Uterus (tissue), 4 donors: Measurements from ENCODE around the gene UQCRH. TPM values are rescaled to one million over a fixed set of nuclear protein-coding genes. Genes with fewer than 3 reads are reported as not detected.
A peak's percentile ranks its signal among the peaks of the same experiment; 100 is the strongest.
"Not testable (repeated sequence)": the region's sequence is repeated elsewhere in the genome, so short reads cannot be mapped to it uniquely, and the experiment has no call there.

Experiments
- DNase-seq, 2 donors: peaks; one replicate each; pipeline ENCODE4 v3.0.0-alpha.2; 2019 to 2020
- H3K27ac ChIP-seq, 2 donors: fragments of 200-600 bp; sonication (generic); 1 replicate in 1 of 2; 2 replicates in 1 of 2; pipeline ENCODE4 v1.5.1; 2016 to 2018
- H3K27me3 ChIP-seq, 2 donors: fragments of 200-600 bp; sonication (generic); one replicate each; pipeline ENCODE4 v1.5.1; 2018 to 2019; ENCODE audit warnings: control low read depth in 1 of 2
- H3K36me3 ChIP-seq, 2 donors: fragments of 200-600 bp; sonication (generic); one replicate each; pipeline ENCODE4 v1.5.1; 2019; ENCODE audit warnings: control low read depth in 1 of 2
- H3K4me1 ChIP-seq, 2 donors: fragments of 200-600 bp; sonication (generic); one replicate each; pipeline ENCODE4 v1.5.1; 2018 to 2019; ENCODE audit warnings: control low read depth in 1 of 2
- H3K4me3 ChIP-seq, 2 donors: fragments of 200-600 bp; sonication (generic); 1 replicate in 1 of 2; 2 replicates in 1 of 2; pipeline ENCODE4 v1.5.1; 2018 to 2019; ENCODE audit warnings: mild to moderate bottlenecking in 1 of 2
- H3K9me3 ChIP-seq, 2 donors: fragments of 200-600 bp; sonication (generic); one replicate each; pipeline ENCODE4 v1.5.1; 2019; ENCODE audit warnings: control low read depth in 1 of 2
- CTCF ChIP-seq, 4 experiments: fragments of 200-600 bp in 2 of 4; fragments of 450-650 bp in 2 of 4; sonication (generic) in 2 of 4; IDR thresholded peaks; one replicate each; pipeline ENCODE4 v1.5.1; 2016 to 2019; ENCODE audit warnings: antibody characterized with exemption in 4 of 4, mild to moderate bottlenecking in 2 of 4, moderate library complexity in 1 of 4
- POLR2A ChIP-seq, 2 donors: fragments of 450-650 bp; IDR thresholded peaks; one replicate each; pipeline ENCODE4 v1.6.1; 2016; ENCODE audit warnings: antibody characterized with exemption in 2 of 2, mild to moderate bottlenecking in 1 of 2, moderate library complexity in 1 of 2
- intact Hi-C: fragments of 100-400 bp; cut with DNase I; formaldehyde crosslinking; loops from one replicate; pipeline ENCODE4 v1.15.1; 2023; ENCODE audit warnings: low total_unique reads
- total RNA-seq, 4 donors: library from RNA; depleted of rRNA in 3 of 4; stranded (reverse); fragments of >200 nt in 3 of 4; gene quantifications; one replicate each; pipeline versions ENCODE4 v1.1.0 to v1.2.4, GENCODE V29; 2014 to 2023
- donor health status: DM: yes; HTN: yes; CAD: no.

Gene UQCRH
- total RNA-seq, 4 donors from 2014 or later: 111 to 354 (median 296) TPM

DNA sequence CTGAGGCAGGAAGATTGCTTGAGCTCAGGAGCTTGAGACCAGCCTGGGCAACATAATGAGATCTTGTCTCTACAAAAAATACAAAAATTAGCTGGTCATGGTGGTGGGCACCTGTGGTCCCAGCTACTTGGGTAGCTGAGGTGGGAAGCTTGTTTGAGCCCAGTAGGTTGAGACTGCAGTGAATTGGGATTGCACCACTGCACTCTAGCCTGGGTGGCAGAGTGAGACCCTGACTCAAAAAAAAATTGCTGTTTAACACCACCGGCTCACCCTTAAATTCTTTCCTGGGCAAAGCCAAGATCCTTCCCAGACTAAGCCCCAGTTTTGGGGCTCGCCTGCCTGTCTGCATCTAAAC, 30.5 kb downstream of the UQCRH start:
- no peaks in the 10 kb centered on the region for H3K36me3 ChIP-seq

GRCh38 chr1:46335081-46335480, 31.6 kb downstream of the UQCRH start:
- Histone ChIP-seq H3K4me3 (no peak overlapping the region), H3K36me3 (no peaks in the 10 kb centered on the region), H3K9me3 (no peaks in the 10 kb centered on the region), H3K4me1 (no peaks in the 10 kb centered on the region), H3K27ac (no peak overlapping the region), H3K27me3 (no peaks in the 10 kb centered on the region)
- intact Hi-C loops: no loop called here
- no peak for TF ChIP-seq CTCF (IDR thresholded peaks at IDR 0.05)
- no peak for TF ChIP-seq POLR2A (IDR thresholded peaks at IDR 0.05)
- no peak for DNase-seq

More for the DNA sequence above, 30.5 kb downstream of the UQCRH start:
- Histone ChIP-seq H3K4me3 (no peak overlapping the region), H3K9me3 (no peaks in the 10 kb centered on the region), H3K27ac (no peak overlapping the region), H3K4me1 (no peaks in the 10 kb centered on the region), H3K27me3 (no peaks in the 10 kb centered on the region)
- intact Hi-C loops: no loop called here
- DNase-seq: no peak
- TF ChIP-seq CTCF (IDR thresholded peaks at IDR 0.05): no peak
- TF ChIP-seq POLR2A (IDR thresholded peaks at IDR 0.05): no peak

DNA sequence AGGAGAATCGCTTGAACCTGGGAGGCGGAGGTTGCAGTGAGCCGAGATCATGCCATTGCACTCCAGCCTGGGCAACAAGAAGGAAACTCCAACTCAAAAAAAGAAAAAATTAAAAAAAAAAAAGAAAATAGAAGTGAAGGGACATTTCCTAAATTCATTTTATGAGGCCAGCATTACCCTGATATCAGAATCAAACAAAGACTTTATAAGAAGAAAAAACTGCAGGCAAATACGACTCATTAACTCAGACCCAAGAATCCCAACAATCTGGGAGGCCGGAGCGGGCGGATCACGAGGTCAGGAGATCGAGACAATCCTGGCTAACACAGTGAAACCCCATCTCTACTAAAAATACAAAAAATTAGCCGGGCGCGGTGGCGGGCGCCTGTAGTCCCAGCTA, 33.9 kb downstream of the UQCRH start:
- DNase-seq, H3K9me3 ChIP-seq, intact Hi-C loops, H3K27ac ChIP-seq, H3K36me3 ChIP-seq, H3K27me3 ChIP-seq, H3K4me3 ChIP-seq, H3K4me1 ChIP-seq: not testable (repeated sequence)

DNA sequence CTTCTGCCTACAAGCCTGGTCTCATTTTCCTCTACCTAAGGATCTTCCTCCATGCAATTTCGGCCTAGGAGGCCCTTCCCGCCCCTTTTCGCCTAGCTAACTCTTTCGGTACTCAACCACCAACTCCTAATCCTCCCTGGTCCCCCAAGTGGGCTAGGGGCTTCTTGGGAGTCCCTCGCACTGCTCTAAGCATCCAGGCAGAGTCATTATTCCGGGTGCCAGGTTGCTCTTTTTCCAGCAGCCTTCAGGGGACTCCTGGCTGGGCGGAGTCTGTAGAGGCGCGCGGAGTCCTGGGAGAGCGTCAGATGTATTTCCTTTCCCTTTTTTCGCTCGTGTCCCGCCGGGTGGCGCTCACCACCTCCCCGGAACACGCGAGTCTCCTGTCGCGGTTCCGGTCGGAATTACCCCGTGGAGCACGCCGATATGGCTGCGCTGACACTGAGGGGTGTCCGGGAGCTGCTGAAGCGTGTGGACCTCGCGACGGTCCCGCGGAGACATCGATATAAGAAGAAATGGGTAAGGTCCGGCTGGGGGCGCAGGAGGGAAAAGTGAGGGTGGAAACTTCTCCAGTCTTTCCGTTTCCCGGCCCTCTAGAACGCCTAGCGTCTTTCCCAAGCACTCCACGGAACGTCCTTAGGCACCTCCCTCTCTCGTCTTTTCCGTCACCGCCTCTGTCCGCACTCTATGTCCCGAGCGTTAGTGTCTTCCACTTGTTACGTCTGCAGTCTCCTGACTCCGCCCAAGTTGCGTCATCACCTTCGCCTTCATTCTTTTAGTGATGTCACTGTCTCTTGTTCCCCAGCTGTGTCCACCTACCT, 37.1 kb downstream of the UQCRH start, which contains the start of gene NSUN4:
Gene NSUN4 (plus strand): TSS at position 404 of the 818 bp plus-strand sequence. CDS start 20 bp downstream, at position 424.
- peak; percentile 91 to 92 for DNase-seq
- Histone ChIP-seq H3K36me3 (no peaks in the 10 kb centered on the region), H3K4me1 (no peaks in the 10 kb centered on the region), H3K27ac (peak within 1 kb of the TSS; percentile 91 to 97), H3K4me3 (peak within 1 kb of the TSS; percentile 47 to 87), H3K9me3 (no peaks in the 10 kb centered on the region), H3K27me3 (no peaks in the 10 kb centered on the region)
- TF ChIP-seq POLR2A (IDR thresholded peaks at IDR 0.05) (peak; percentile 42 to 71), CTCF (IDR thresholded peaks at IDR 0.05) (peak; percentile 67 to 77 (median 73))
- intact Hi-C loops: no loop called here

DNA sequence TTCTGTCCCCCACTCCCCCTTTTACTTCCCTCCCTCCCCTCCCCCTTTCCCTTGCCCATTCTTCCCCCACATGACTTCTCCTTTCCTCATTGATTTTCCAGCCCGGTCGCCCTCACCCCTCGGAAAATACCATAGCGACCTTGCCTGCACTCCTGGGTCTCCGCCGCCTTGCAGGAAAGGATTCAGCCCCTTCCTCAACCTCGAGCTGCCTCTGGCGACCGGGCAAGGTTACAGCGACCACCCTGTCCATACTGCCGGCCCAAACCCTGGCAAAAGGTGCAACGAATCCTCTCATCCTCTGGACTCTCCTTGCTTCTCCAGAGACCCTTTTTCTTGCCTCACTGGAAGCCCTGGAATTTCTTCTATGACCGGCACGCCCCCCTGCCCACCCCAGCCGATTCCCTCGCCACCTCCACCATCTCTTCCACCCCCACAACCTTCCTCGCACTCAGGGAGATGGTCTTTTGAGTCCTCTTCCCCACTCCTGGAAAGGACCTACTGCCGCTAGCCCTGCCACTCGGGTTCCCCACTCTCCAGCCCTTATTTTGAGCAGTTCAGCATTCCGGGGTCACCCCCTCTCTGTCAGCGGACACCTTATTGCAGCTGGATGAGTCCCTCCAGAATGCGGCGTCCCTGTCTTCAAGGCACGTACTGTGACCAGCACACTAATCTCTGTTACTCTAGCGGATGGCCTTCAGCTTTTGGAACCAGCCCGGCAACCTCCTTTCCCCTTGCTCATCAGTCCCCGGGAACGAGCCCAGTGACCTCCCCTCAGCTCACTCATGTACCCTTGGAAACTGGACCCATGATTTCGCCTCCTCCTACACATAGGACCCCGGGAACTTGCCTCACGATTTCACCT, 38.0 kb downstream of the UQCRH start:
- Histone ChIP-seq H3K27me3 (no peaks in the 10 kb centered on the region), H3K4me1 (no peaks in the 10 kb centered on the region), H3K36me3 (no peaks in the 10 kb centered on the region), H3K27ac (peak overlapping the region; percentile 91 to 97), H3K4me3 (peak overlapping the region; percentile 47 to 87), H3K9me3 (no peaks in the 10 kb centered on the region)
- TF ChIP-seq POLR2A (IDR thresholded peaks at IDR 0.05): no peak
- TF ChIP-seq CTCF (IDR thresholded peaks at IDR 0.05): no peak
- peak; percentile 21 to 31 for DNase-seq
- intact Hi-C loops: no loop called here
